ENCODE data around the gene ATXN7L1. TPM values are rescaled to one million over a fixed set of nuclear protein-coding genes. Genes with fewer than 3 reads are reported as not detected.
"Not testable (repeated sequence)": the region's sequence is repeated elsewhere in the genome, so short reads cannot be mapped to it uniquely, and the experiment has no call there.

Gene ATXN7L1
- total RNA-seq, 1 donor from 2014 or later, result 18.6 TPM

GRCh38 chr7:105699568-105700236 lies 176.7 kb downstream of the ATXN7L1 start:
- Mint-ChIP-seq H3K4me3 (no peak overlapping the region), H3K36me3 (ENCODE audit: low read depth) (no peaks in the 10 kb centered on the region), H3K9me3 (no peaks in the 10 kb centered on the region), H3K27me3 (no peaks in the 10 kb centered on the region), H3K27ac (no peak overlapping the region), H3K4me1 (no peaks in the 10 kb centered on the region)
- no peak for TF ChIP-seq CTCF (IDR thresholded peaks at IDR 0.05)
- CTCF ChIA-PET, result no interaction called here
- ATAC-seq (ENCODE audit: low read depth), result no peak
- intact Hi-C loops (cut with micrococcal nuclease), result no loop called here
- no peak for DNase-seq
- POLR2A ChIA-PET, result no interaction called here

- no peak overlapping the region for H3K4me3 Mint-ChIP-seq
- no peak for TF ChIP-seq CTCF (IDR thresholded peaks at IDR 0.05)
- ChIA-PET POLR2A (no interaction called here), CTCF (no interaction called here)
- no peak for DNase-seq
- ATAC-seq (ENCODE audit: low read depth), result no peak
- intact Hi-C loops (cut with micrococcal nuclease), result no loop called here
- peaks cover 2% of the 10 kb centered on the region for H3K4me1 Mint-ChIP-seq
- H3K27me3 Mint-ChIP-seq, result no peaks in the 10 kb centered on the region
- H3K27ac Mint-ChIP-seq, result no peak overlapping the region
- no peaks in the 10 kb centered on the region for H3K36me3 Mint-ChIP-seq (ENCODE audit: low read depth)
- H3K9me3 Mint-ChIP-seq, result no peaks in the 10 kb centered on the region
Observed at GRCh38 chr7:105698531-105698930, 177.9 kb downstream of the ATXN7L1 start.

- no peak for TF ChIP-seq CTCF (IDR thresholded peaks at IDR 0.05)
- H3K4me3 Mint-ChIP-seq, result no peak overlapping the region
- no peak for ATAC-seq (ENCODE audit: low read depth)
- H3K27ac Mint-ChIP-seq, result no peak overlapping the region
- CTCF ChIA-PET, result no interaction called here
- POLR2A ChIA-PET, result no interaction called here
- intact Hi-C loops (cut with micrococcal nuclease), result no loop called here
- no peaks in the 10 kb centered on the region for H3K36me3 Mint-ChIP-seq (ENCODE audit: low read depth)
- H3K9me3 Mint-ChIP-seq, result no peaks in the 10 kb centered on the region
- H3K27me3 Mint-ChIP-seq, result no peaks in the 10 kb centered on the region
- H3K4me1 Mint-ChIP-seq, result peaks cover 8% of the 10 kb centered on the region
- no peak for DNase-seq
Observed at GRCh38 chr7:105697753-105698152, 178.6 kb downstream of the ATXN7L1 start.

- CTCF ChIA-PET; H3K9me3 Mint-ChIP-seq; ATAC-seq (ENCODE audit: low read depth); H3K27me3 Mint-ChIP-seq; DNase-seq; intact Hi-C loops (cut with micrococcal nuclease); H3K36me3 Mint-ChIP-seq (ENCODE audit: low read depth); H3K4me3 Mint-ChIP-seq; H3K27ac Mint-ChIP-seq; POLR2A ChIA-PET: not testable (repeated sequence)
- peaks cover 13% of the 10 kb centered on the region for H3K4me1 Mint-ChIP-seq
Observed at GRCh38 chr7:105697169-105697568, 179.2 kb downstream of the ATXN7L1 start.

GRCh38 chr7:105693576-105693975 lies 182.8 kb downstream of the ATXN7L1 start:
- no peak overlapping the region for H3K4me3 Mint-ChIP-seq
- H3K9me3 Mint-ChIP-seq, result no peaks in the 10 kb centered on the region
- intact Hi-C loops (cut with micrococcal nuclease), result loop anchor here (5.0 kb wide), 2 partner anchors 74 to 184 kb away; partner anchors contain the start of gene ATXN7L1
- ATAC-seq (ENCODE audit: low read depth) (no peak), DNase-seq (no peak)
- CTCF ChIA-PET, result no interaction called here
- H3K36me3 Mint-ChIP-seq (ENCODE audit: low read depth), result peaks cover 5% of the 10 kb centered on the region
- no peaks in the 10 kb centered on the region for H3K27me3 Mint-ChIP-seq
- TF ChIP-seq CTCF (IDR thresholded peaks at IDR 0.05), result no peak
- H3K27ac Mint-ChIP-seq, result no peak overlapping the region
- POLR2A ChIA-PET, result interaction anchor here (1.0 kb wide), 1 partner anchor 50 kb away, joined by 3 read pairs; no protein-coding TSS in a partner anchor
- H3K4me1 Mint-ChIP-seq, result peaks cover 38% of the 10 kb centered on the region

All from activated B cell treated with CpG ODN at 0.5 μM for 24 hours (primary cell).